SK-N-SH treated with all-trans-retinoic acid at 6 μM for 48 hours (cell line): ENCODE results near the gene PGBD2.
"Not testable (repeated sequence)": the region's sequence is repeated elsewhere in the genome, so short reads cannot be mapped to it uniquely, and the experiment has no call there.

Experiments used
- ATAC-seq: fragments of 200-7000 bp; cut with Tn5 transposase; 3 replicates; pipeline ENCODE4 v1.9.1; 2020; ENCODE audit warnings: mild to moderate bottlenecking, moderate library complexity
- BACH2 ChIP-seq: fragments of 250-450 bp; sonication (Bioruptor Pico); IDR thresholded peaks from 2 replicates; pipeline ENCODE4 v1.9.0; 2021; ENCODE audit warnings: mild to moderate bottlenecking, borderline replicate concordance
- CREB5 ChIP-seq: fragments of 250-450 bp; sonication (Bioruptor Pico); IDR thresholded peaks from 2 replicates; pipeline ENCODE4 v1.5.1; 2020; ENCODE audit warnings: low read depth, mild to moderate bottlenecking, moderate library complexity
- CSDC2 ChIP-seq: fragments of 250-450 bp; sonication (Bioruptor Pico); IDR thresholded peaks from 2 replicates; pipeline ENCODE4 v1.5.0; 2020; ENCODE audit warnings: mild to moderate bottlenecking, moderate library complexity
- CSRNP3 ChIP-seq: fragments of 250-450 bp; sonication (Bioruptor Pico); IDR thresholded peaks from 2 replicates; pipeline ENCODE4 v1.5.1; 2021; ENCODE audit warnings: mild to moderate bottlenecking, moderate library complexity
- ESRRG ChIP-seq: fragments of 250-450 bp; sonication (Bioruptor Pico); IDR thresholded peaks from 2 replicates; pipeline ENCODE4 v1.6.1; 2021; ENCODE audit warnings: mild to moderate bottlenecking
- GLIS3 ChIP-seq: fragments of 250-450 bp; sonication (Bioruptor Pico); IDR thresholded peaks from 2 replicates; pipeline ENCODE4 v1.5.0; 2020; ENCODE audit warnings: mild to moderate bottlenecking, moderate library complexity
- ISL1 ChIP-seq: fragments of 250-450 bp; sonication (Bioruptor Pico); IDR thresholded peaks from 2 replicates; pipeline ENCODE4 v2.1.2; 2022; ENCODE audit warnings: mild to moderate bottlenecking, moderate library complexity
- OSR1 ChIP-seq: fragments of 250-450 bp; sonication (Bioruptor Pico); IDR thresholded peaks from 2 replicates; pipeline ENCODE4 v1.8.0; 2022; ENCODE audit warnings: moderate library complexity, mild to moderate bottlenecking, inconsistent platforms
- PATZ1 ChIP-seq: fragments of 250-450 bp; sonication (Bioruptor Pico); IDR thresholded peaks from 2 replicates; pipeline ENCODE4 v1.8.0; 2020; ENCODE audit warnings: mild to moderate bottlenecking, moderate library complexity, borderline replicate concordance
- POU6F1 ChIP-seq: fragments of 250-450 bp; sonication (Bioruptor Pico); IDR thresholded peaks from 2 replicates; pipeline ENCODE4 v1.8.0; 2021; ENCODE audit warnings: low read depth, mild to moderate bottlenecking, moderate library complexity, borderline replicate concordance
- PPARA ChIP-seq: fragments of 250-450 bp; sonication (Bioruptor Pico); IDR thresholded peaks from 2 replicates; pipeline ENCODE4 v1.5.0; 2020; ENCODE audit warnings: mild to moderate bottlenecking, borderline replicate concordance
- TCF4 ChIP-seq: fragments of 250-450 bp; sonication (Bioruptor Pico); IDR thresholded peaks from 2 replicates; pipeline ENCODE4 v1.8.0; 2021; ENCODE audit warnings: mild to moderate bottlenecking, moderate library complexity, borderline replicate concordance
- TOX ChIP-seq: fragments of 250-450 bp; sonication (Bioruptor Pico); IDR thresholded peaks from 2 replicates; pipeline ENCODE4 v1.8.0; 2021; ENCODE audit warnings: mild to moderate bottlenecking, moderate library complexity, borderline replicate concordance
- ZC3H10 ChIP-seq: fragments of 250-450 bp; sonication (Bioruptor Pico); IDR thresholded peaks from 2 replicates; pipeline ENCODE4 v1.5.1; 2021; ENCODE audit warnings: mild to moderate bottlenecking, moderate library complexity
- ZFP30 ChIP-seq: fragments of 450-650 bp; formaldehyde crosslinking; IDR thresholded peaks from 2 replicates; pipeline ENCODE4 v1.5.0; 2022; ENCODE audit warnings: mild to moderate bottlenecking, moderate library complexity
- ZNF565 ChIP-seq: fragments of 450-650 bp; formaldehyde crosslinking; conservative IDR thresholded peaks from 2 replicates; pipeline ENCODE4 v1.5.0; 2020; ENCODE audit warnings: low read depth, mild to moderate bottlenecking, moderate library complexity
- ZNF70 ChIP-seq: fragments of 450-650 bp; formaldehyde crosslinking; IDR thresholded peaks from 2 replicates; pipeline ENCODE4 v1.5.0; 2020; ENCODE audit warnings: mild to moderate bottlenecking, moderate library complexity
- ZNF8 ChIP-seq: fragments of 450-650 bp; formaldehyde crosslinking; IDR thresholded peaks from 2 replicates; pipeline ENCODE4 v1.5.0; 2020; ENCODE audit warnings: mild to moderate bottlenecking, moderate library complexity

Gene PGBD2

GRCh38 chr1:248881261-248881660 lies 24.8 kb upstream of the PGBD2 start (continued):
- TF ChIP-seq CREB5 (CRISPR knock-in tag), result no peak
- no peak for TF ChIP-seq BACH2 (CRISPR knock-in tag)
- TF ChIP-seq OSR1 (CRISPR knock-in tag), result no peak
- no peak for TF ChIP-seq POU6F1 (CRISPR knock-in tag)

- not testable (repeated sequence) for ATAC-seq
These were observed 23.6 kb upstream of the PGBD2 start for GRCh38 chr1:248882427-248882826.

GRCh38 chr1:248884632-248885295 lies 21.3 kb upstream of the PGBD2 start:
- TF ChIP-seq POU6F1 (CRISPR knock-in tag), result no peak
- TF ChIP-seq PPARA (CRISPR knock-in tag), result no peak
- no peak for TF ChIP-seq GLIS3 (CRISPR knock-in tag)
- no peak for TF ChIP-seq ZC3H10 (CRISPR knock-in tag)
- TF ChIP-seq ISL1 (CRISPR knock-in tag), result no peak
- TF ChIP-seq TCF4 (CRISPR knock-in tag), result no peak
- no peak for TF ChIP-seq ZNF565
- ATAC-seq, result peak; percentile 47

GRCh38 chr1:248885646-248886045 lies 20.4 kb upstream of the PGBD2 start:
- no peak for ATAC-seq
- no peak for TF ChIP-seq CSRNP3 (CRISPR knock-in tag)
- no peak for TF ChIP-seq CSDC2 (CRISPR knock-in tag)
- no peak for TF ChIP-seq CREB5 (CRISPR knock-in tag)
- TF ChIP-seq POU6F1 (CRISPR knock-in tag), result no peak
- no peak for TF ChIP-seq ZNF8 (CRISPR knock-in tag)
- no peak for TF ChIP-seq BACH2 (CRISPR knock-in tag)
- no peak for TF ChIP-seq ZFP30 (CRISPR knock-in tag)
- no peak for TF ChIP-seq ZC3H10 (CRISPR knock-in tag)
- TF ChIP-seq OSR1 (CRISPR knock-in tag), result no peak
- no peak for TF ChIP-seq TCF4 (CRISPR knock-in tag)

- peak; percentile 21; the same call in 1 of the 3 replicates for ATAC-seq
- TF ChIP-seq BACH2 (CRISPR knock-in tag) (no peak), ESRRG (CRISPR knock-in tag) (no peak), ISL1 (CRISPR knock-in tag) (no peak), PPARA (CRISPR knock-in tag) (no peak), POU6F1 (CRISPR knock-in tag) (no peak), PATZ1 (CRISPR knock-in tag) (no peak), ZC3H10 (CRISPR knock-in tag) (no peak), OSR1 (CRISPR knock-in tag) (no peak), TOX (CRISPR knock-in tag) (no peak), ZNF70 (CRISPR knock-in tag) (no peak), ZNF565 (no peak), GLIS3 (CRISPR knock-in tag) (no peak)
These were observed 19.7 kb upstream of the PGBD2 start for GRCh38 chr1:248886237-248886895.
